Retina (tissue), 1 donor: ENCODE results near the gene HAUS5.
"Not testable (repeated sequence)": the region's sequence is repeated elsewhere in the genome, so short reads cannot be mapped to it uniquely, and the experiment has no call there.

Experiments used
- DNase-seq: peaks from one replicate; pipeline ENCODE4 v3.0.0-alpha.2; 2016

HAUS5 gene

GRCh38 chr19:35643255-35644205 is 31.0 kb downstream of the HAUS5 start:
- DNase-seq: peak; percentile 96

GRCh38 chr19:35644206-35644986 is 31.9 kb downstream of the HAUS5 start:
- peak; percentile 80 for DNase-seq

GRCh38 chr19:35644987-35645679 is 32.6 kb downstream of the HAUS5 start:
- peak; percentile 9 for DNase-seq

GRCh38 chr19:35645680-35646511 is 33.4 kb downstream of the HAUS5 start:
- no peak for DNase-seq

- DNase-seq: peak; percentile 93
These were observed 35.8 kb downstream of the HAUS5 start, which contains the start of gene COX6B1 for GRCh38 chr19:35648017-35648961. Gene COX6B1 (plus strand): TSS chr19:35648323. CDS start chr19:35651244, 2,921 bp downstream.

GRCh38 chr19:35650581-35650980 is 38.0 kb downstream of the HAUS5 start:
- DNase-seq: no peak

- DNase-seq: not testable (repeated sequence)
These were observed 42.3 kb downstream of the HAUS5 start for GRCh38 chr19:35654828-35655227.

- no peak for DNase-seq
These were observed 43.1 kb downstream of the HAUS5 start for GRCh38 chr19:35655600-35655999.

- no peak for DNase-seq
These were observed 44.2 kb downstream of the HAUS5 start for GRCh38 chr19:35656700-35657099.

GRCh38 chr19:35657904-35658700 is 45.6 kb downstream of the HAUS5 start:
- DNase-seq: no peak

- DNase-seq: no peak
These were observed 49.4 kb downstream of the HAUS5 start for GRCh38 chr19:35661995-35662340.

- no peak for DNase-seq
These were observed 51.4 kb downstream of the HAUS5 start for GRCh38 chr19:35663981-35664380.

GRCh38 chr19:35665157-35665556 is 52.6 kb downstream of the HAUS5 start:
- DNase-seq: no peak

- no peak for DNase-seq
These were observed 53.1 kb downstream of the HAUS5 start for GRCh38 chr19:35665604-35666003.

- DNase-seq: no peak
These were observed 53.8 kb downstream of the HAUS5 start, which contains the start of gene UPK1A for GRCh38 chr19:35666251-35666913. Gene UPK1A (plus strand): TSS chr19:35666517. CDS start chr19:35666813, 296 bp downstream.

- no peak for DNase-seq
These were observed 57.0 kb downstream of the HAUS5 start for GRCh38 chr19:35669566-35669965.

- DNase-seq: no peak
These were observed 57.4 kb downstream of the HAUS5 start for GRCh38 chr19:35669974-35670373.

- no peak for DNase-seq
These were observed 58.2 kb downstream of the HAUS5 start for GRCh38 chr19:35670686-35671085.

- no peak for DNase-seq
These were observed 59.3 kb downstream of the HAUS5 start for GRCh38 chr19:35671818-35672217.
